ENCODE measurements around the gene GRB10. TPM values are rescaled to one million over a fixed set of nuclear protein-coding genes. Genes with fewer than 3 reads are reported as not detected.

The GRB10 gene
- total and polyA plus RNA-seq, 4 donors = 10.7 to 53.1 (median 17.5) TPM

- Histone ChIP-seq H3K9ac (ENCODE audit: low read depth in 1 of 2, low read length in 2 of 2) (no peak overlapping the region), H3K9me3 (ENCODE audit: control insufficient read depth in 4 of 4, low read length in 3 of 4) (no peaks in the 10 kb centered on the region), H3K27ac (ENCODE audit: low read depth in 1 of 2, low read length in 2 of 2) (peak overlapping the region; percentile 80 to 91), H3K27me3 (ENCODE audit: control insufficient read depth in 4 of 4, insufficient read depth in 4 of 4, low read length in 3 of 4) (no peaks in the 10 kb centered on the region), H3K4me1 (ENCODE audit: control insufficient read depth in 4 of 4, insufficient read depth in 4 of 4, low read length in 3 of 4) (peaks cover 19 to 59% (median 57%) of the 10 kb centered on the region in 4 donors), H3K4me3 (ENCODE audit: low read depth in 1 of 3, low read length in 3 of 3) (no peak overlapping the region), H3K36me3 (ENCODE audit: control insufficient read depth in 4 of 4, insufficient read depth in 3 of 4, low read depth in 1 of 4, low read length in 3 of 4) (peaks cover 0 to 20% (median 11%) of the 10 kb centered on the region in 4 donors)
- TF ChIP-seq TAF1 (conservative IDR thresholded peaks at IDR 0.05) (no peak), SP1 (IDR thresholded peaks at IDR 0.05) (no peak), GABPA (IDR thresholded peaks at IDR 0.05 in 1 of 2, conservative IDR thresholded peaks at IDR 0.05 in 1 of 2) (no peak), HNF4A (conservative IDR thresholded peaks at IDR 0.05) (no peak), MAX (IDR thresholded peaks at IDR 0.05) (no peak), RAD21 (IDR thresholded peaks at IDR 0.05) (no peak), HNF4G (IDR thresholded peaks at IDR 0.05) (no peak), EGR1 (IDR thresholded peaks at IDR 0.05; ENCODE audit: low read depth in 2 of 2) (no peak), NR2F2 (IDR thresholded peaks at IDR 0.05) (no peak), FOXA2 (IDR thresholded peaks at IDR 0.05) (no peak), YY1 (IDR thresholded peaks at IDR 0.05) (peak; percentile 73), ATF3 (IDR thresholded peaks at IDR 0.05) (no peak)
- TF ChIP-seq, protein P1, sequence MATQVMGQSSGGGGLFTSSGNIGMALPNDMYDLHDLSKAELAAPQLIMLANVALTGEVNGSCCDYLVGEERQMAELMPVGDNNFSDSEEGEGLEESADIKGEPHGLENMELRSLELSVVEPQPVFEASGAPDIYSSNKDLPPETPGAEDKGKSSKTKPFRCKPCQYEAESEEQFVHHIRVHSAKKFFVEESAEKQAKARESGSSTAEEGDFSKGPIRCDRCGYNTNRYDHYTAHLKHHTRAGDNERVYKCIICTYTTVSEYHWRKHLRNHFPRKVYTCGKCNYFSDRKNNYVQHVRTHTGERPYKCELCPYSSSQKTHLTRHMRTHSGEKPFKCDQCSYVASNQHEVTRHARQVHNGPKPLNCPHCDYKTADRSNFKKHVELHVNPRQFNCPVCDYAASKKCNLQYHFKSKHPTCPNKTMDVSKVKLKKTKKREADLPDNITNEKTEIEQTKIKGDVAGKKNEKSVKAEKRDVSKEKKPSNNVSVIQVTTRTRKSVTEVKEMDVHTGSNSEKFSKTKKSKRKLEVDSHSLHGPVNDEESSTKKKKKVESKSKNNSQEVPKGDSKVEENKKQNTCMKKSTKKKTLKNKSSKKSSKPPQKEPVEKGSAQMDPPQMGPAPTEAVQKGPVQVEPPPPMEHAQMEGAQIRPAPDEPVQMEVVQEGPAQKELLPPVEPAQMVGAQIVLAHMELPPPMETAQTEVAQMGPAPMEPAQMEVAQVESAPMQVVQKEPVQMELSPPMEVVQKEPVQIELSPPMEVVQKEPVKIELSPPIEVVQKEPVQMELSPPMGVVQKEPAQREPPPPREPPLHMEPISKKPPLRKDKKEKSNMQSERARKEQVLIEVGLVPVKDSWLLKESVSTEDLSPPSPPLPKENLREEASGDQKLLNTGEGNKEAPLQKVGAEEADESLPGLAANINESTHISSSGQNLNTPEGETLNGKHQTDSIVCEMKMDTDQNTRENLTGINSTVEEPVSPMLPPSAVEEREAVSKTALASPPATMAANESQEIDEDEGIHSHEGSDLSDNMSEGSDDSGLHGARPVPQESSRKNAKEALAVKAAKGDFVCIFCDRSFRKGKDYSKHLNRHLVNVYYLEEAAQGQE (IDR thresholded peaks at IDR 0.05) = peak; percentile 37
- TF ChIP-seq, protein P2, sequence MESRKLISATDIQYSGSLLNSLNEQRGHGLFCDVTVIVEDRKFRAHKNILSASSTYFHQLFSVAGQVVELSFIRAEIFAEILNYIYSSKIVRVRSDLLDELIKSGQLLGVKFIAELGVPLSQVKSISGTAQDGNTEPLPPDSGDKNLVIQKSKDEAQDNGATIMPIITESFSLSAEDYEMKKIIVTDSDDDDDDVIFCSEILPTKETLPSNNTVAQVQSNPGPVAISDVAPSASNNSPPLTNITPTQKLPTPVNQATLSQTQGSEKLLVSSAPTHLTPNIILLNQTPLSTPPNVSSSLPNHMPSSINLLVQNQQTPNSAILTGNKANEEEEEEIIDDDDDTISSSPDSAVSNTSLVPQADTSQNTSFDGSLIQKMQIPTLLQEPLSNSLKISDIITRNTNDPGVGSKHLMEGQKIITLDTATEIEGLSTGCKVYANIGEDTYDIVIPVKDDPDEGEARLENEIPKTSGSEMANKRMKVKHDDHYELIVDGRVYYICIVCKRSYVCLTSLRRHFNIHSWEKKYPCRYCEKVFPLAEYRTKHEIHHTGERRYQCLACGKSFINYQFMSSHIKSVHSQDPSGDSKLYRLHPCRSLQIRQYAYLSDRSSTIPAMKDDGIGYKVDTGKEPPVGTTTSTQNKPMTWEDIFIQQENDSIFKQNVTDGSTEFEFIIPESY (IDR thresholded peaks at IDR 0.05) = no peak
- TF ChIP-seq, protein P3, sequence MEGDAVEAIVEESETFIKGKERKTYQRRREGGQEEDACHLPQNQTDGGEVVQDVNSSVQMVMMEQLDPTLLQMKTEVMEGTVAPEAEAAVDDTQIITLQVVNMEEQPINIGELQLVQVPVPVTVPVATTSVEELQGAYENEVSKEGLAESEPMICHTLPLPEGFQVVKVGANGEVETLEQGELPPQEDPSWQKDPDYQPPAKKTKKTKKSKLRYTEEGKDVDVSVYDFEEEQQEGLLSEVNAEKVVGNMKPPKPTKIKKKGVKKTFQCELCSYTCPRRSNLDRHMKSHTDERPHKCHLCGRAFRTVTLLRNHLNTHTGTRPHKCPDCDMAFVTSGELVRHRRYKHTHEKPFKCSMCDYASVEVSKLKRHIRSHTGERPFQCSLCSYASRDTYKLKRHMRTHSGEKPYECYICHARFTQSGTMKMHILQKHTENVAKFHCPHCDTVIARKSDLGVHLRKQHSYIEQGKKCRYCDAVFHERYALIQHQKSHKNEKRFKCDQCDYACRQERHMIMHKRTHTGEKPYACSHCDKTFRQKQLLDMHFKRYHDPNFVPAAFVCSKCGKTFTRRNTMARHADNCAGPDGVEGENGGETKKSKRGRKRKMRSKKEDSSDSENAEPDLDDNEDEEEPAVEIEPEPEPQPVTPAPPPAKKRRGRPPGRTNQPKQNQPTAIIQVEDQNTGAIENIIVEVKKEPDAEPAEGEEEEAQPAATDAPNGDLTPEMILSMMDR (IDR thresholded peaks at IDR 0.05; ENCODE audit: low read depth, low read length, missing input control) = no peak
- no peak for DNase-seq (ENCODE audit: low spot score)
- WGBS = 50% methylated on average over 13 of the region's 13 CpGs
Measured at GRCh38 chr7:50676740-50677637, 105.7 kb downstream of the GRB10 start.
